ENCODE measurements around the gene PEX7. TPM values are rescaled to one million over a fixed set of nuclear protein-coding genes. Genes with fewer than 3 reads are reported as not detected.

Gene PEX7
- total RNA-seq, 1 experiment from 2014 or later: 3.9 TPM

DNA sequence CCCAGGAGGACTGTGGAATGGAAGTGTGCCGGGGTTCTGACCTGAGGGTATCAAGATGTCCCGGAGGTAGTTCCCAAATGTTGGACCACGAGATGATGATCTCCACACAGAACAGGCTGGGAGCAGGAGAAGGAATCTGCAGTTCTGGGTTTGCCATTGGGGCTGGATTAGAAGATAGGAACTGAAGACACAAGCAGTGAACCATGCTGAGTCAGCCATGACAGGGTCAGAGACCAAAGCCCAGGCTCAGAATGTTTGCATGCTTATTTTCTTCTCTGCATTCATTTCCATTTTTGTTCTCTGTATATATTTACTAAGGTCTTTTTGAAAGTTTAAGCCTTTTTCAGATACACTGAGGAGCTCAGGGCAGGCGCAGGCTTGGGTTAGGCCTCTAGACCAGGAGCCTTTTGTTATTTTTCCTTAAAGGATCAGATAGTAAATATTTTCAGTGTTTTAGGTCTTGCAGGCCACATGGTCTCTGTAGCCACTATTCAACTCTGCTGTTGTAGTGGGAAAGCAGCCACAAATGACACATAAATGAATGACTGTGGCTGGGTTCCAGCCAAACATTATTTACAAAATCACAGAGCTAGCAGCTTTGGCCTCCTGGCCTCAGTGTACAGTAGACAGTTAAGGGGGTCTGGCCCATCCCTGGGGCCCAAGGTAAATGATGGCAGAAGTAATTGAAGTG, 128.2 kb downstream of the PEX7 start:
- Mint-ChIP-seq H3K27me3 (ENCODE audit: unreplicated experiment) (peaks cover 13% of the 10 kb centered on the region), H3K4me1 (ENCODE audit: low read depth, unreplicated experiment) (peaks cover 10% of the 10 kb centered on the region), H3K27ac (ENCODE audit: unreplicated experiment) (no peak overlapping the region), H3K4me3 (ENCODE audit: low read depth, unreplicated experiment) (no peak overlapping the region), H3K36me3 (ENCODE audit: insufficient read depth, unreplicated experiment) (no peaks in the 10 kb centered on the region), H3K9me3 (ENCODE audit: low read depth, unreplicated experiment) (no peaks in the 10 kb centered on the region)
- TF ChIP-seq CTCF (IDR thresholded peaks at IDR 0.05; ENCODE audit: unreplicated experiment): no peak
- BruUV-seq (replicated peaks): no TSS peak
- no peak for DNase-seq
- intact Hi-C loops (cut with micrococcal nuclease; ENCODE audit: unreplicated experiment): no loop called here
- CTCF ChIA-PET: interaction anchor here (0.7 kb wide), 2 partner anchors 66 to 414 kb away, joined by 3 to 4 read pairs; no protein-coding TSS in a partner anchor

GRCh38 chr6:136952714-136953260, 130.4 kb downstream of the PEX7 start:
- no peaks in the 10 kb centered on the region for H3K9me3 Mint-ChIP-seq (ENCODE audit: low read depth, unreplicated experiment)
- CTCF ChIA-PET: no interaction called here
- no TSS peak for BruUV-seq (replicated peaks)
- no peak for TF ChIP-seq CTCF (IDR thresholded peaks at IDR 0.05; ENCODE audit: unreplicated experiment)
- H3K27ac Mint-ChIP-seq (ENCODE audit: unreplicated experiment): no peak overlapping the region
- H3K27me3 Mint-ChIP-seq (ENCODE audit: unreplicated experiment): peaks cover 1% of the 10 kb centered on the region
- intact Hi-C loops (cut with micrococcal nuclease; ENCODE audit: unreplicated experiment): no loop called here
- peaks cover 10% of the 10 kb centered on the region for H3K4me1 Mint-ChIP-seq (ENCODE audit: low read depth, unreplicated experiment)
- DNase-seq: peak; percentile 16
- H3K4me3 Mint-ChIP-seq (ENCODE audit: low read depth, unreplicated experiment): no peak overlapping the region
- H3K36me3 Mint-ChIP-seq (ENCODE audit: insufficient read depth, unreplicated experiment): no peaks in the 10 kb centered on the region

DNA sequence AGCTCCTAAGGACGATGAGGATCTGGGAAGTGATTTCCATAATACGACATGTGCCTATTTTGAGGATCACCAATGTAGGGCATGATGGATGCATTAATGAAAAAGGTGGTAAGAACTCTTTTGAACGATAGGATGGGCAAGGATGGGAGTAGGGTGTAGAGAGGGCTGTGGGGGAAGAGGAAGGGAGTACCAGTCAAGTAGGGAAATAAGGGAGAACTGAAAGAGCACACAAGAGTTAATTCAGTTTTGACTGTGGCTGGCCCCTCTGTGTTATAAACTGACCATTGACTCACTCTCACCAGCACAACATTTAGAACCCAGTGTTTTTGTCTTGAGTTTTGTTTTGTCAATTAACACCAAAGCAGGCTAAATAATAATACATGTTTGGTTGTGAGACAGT, 132.7 kb downstream of the PEX7 start:
- Mint-ChIP-seq H3K4me3 (ENCODE audit: low read depth, unreplicated experiment) (no peak overlapping the region), H3K36me3 (ENCODE audit: insufficient read depth, unreplicated experiment) (no peaks in the 10 kb centered on the region), H3K4me1 (ENCODE audit: low read depth, unreplicated experiment) (peaks cover 15% of the 10 kb centered on the region), H3K9me3 (ENCODE audit: low read depth, unreplicated experiment) (no peaks in the 10 kb centered on the region), H3K27ac (ENCODE audit: unreplicated experiment) (no peak overlapping the region), H3K27me3 (ENCODE audit: unreplicated experiment) (no peaks in the 10 kb centered on the region)
- intact Hi-C loops (cut with micrococcal nuclease; ENCODE audit: unreplicated experiment): no loop called here
- no peak for TF ChIP-seq CTCF (IDR thresholded peaks at IDR 0.05; ENCODE audit: unreplicated experiment)
- DNase-seq: no peak
- BruUV-seq (replicated peaks): no TSS peak
- CTCF ChIA-PET: no interaction called here

DNA sequence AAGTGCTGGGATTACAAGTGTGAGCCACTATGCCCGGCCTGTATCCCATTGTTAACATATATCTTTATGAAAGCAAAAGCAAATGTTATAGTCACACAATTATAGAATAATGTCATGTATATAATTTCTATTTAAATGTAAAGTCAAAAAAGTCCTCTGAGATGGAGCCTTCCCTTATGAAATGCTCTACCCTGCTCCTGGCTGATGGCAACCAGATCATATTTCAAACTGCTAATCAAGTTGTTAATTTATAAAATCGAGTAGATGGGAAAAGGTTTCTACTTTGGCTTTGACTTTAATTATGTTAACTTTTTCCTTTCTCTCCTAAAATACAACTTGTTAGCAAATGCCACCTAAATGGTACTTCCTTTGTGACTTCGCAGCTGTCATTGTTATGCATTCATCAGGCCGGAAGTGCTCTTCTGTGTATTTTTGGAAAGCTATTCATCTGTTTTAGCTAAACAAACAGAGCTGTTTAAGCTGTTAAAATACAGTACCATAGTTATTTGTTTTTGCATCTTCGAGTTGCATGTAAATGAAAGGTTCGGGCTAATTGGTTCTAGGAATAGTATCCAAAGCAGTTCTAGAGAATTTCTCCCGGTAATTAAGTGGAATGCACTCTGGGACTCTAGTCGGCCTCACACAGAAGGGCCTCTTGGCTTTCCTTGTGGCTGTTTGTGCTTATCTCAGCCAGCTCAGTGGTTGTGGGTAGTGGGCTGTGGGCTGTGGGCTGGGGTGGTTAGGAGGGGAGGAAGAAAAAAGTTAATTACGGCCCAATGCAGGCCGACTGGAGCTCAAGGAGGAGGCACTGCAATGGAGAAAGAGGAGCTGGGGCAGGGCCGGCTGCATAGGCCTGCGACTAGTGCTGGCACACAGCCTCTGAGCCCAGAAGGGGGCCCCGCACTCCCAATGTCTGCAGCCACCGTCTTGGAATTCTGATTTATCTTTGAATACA, 134.5 kb downstream of the PEX7 start:
- H3K4me1 Mint-ChIP-seq (ENCODE audit: low read depth, unreplicated experiment): peaks cover 21% of the 10 kb centered on the region
- no peak overlapping the region for H3K27ac Mint-ChIP-seq (ENCODE audit: unreplicated experiment)
- CTCF ChIA-PET: no interaction called here
- no peak for TF ChIP-seq CTCF (IDR thresholded peaks at IDR 0.05; ENCODE audit: unreplicated experiment)
- no peaks in the 10 kb centered on the region for H3K27me3 Mint-ChIP-seq (ENCODE audit: unreplicated experiment)
- no peak overlapping the region for H3K4me3 Mint-ChIP-seq (ENCODE audit: low read depth, unreplicated experiment)
- intact Hi-C loops (cut with micrococcal nuclease; ENCODE audit: unreplicated experiment): no loop called here
- H3K36me3 Mint-ChIP-seq (ENCODE audit: insufficient read depth, unreplicated experiment): no peaks in the 10 kb centered on the region
- BruUV-seq (replicated peaks): no TSS peak
- no peaks in the 10 kb centered on the region for H3K9me3 Mint-ChIP-seq (ENCODE audit: low read depth, unreplicated experiment)
- DNase-seq: no peak
